Fibroblast of pulmonary artery (primary cell): ENCODE data around the gene PRKAG3.

Experiments
- DNase-seq: peaks from one replicate; pipeline ENCODE4 v3.0.0-alpha.2; 2010; ENCODE audit warnings: low read depth
- H3K4me3 ChIP-seq: replicated peaks from 2 replicates; pipeline ENCODE4 v1.5.1; 2011; ENCODE audit warnings: low read depth, mild to moderate bottlenecking, control low read depth, low read length, moderate library complexity
- CTCF ChIP-seq: IDR thresholded peaks from 2 replicates; pipeline ENCODE4 v1.5.1; 2011; ENCODE audit warnings: mild to moderate bottlenecking, control low read depth, low read length, inconsistent platforms; ENCODE audit errors: missing control alignments

PRKAG3 gene

GRCh38 chr2:218871345-218872302 is 40.0 kb upstream of the PRKAG3 start:
- no peak for TF ChIP-seq CTCF

GRCh38 chr2:218870984-218871344 is 39.4 kb upstream of the PRKAG3 start:
- no peak for TF ChIP-seq CTCF
- no peak overlapping the region for H3K4me3 ChIP-seq
- no peak for DNase-seq

More at GRCh38 chr2:218871345-218872302, 40.0 kb upstream of the PRKAG3 start:
- no peak overlapping the region for H3K4me3 ChIP-seq
- no peak for DNase-seq

- H3K4me3 ChIP-seq, result no peak overlapping the region
- DNase-seq, result no peak
- TF ChIP-seq CTCF, result no peak
Observed at GRCh38 chr2:218869064-218869463, 37.5 kb upstream of the PRKAG3 start.

GRCh38 chr2:218867900-218868299 is 36.3 kb upstream of the PRKAG3 start:
- no peak for TF ChIP-seq CTCF
- H3K4me3 ChIP-seq, result no peak overlapping the region
- no peak for DNase-seq

GRCh38 chr2:218865999-218866398 is 34.4 kb upstream of the PRKAG3 start:
- no peak overlapping the region for H3K4me3 ChIP-seq
- DNase-seq, result no peak
- no peak for TF ChIP-seq CTCF

DNA sequence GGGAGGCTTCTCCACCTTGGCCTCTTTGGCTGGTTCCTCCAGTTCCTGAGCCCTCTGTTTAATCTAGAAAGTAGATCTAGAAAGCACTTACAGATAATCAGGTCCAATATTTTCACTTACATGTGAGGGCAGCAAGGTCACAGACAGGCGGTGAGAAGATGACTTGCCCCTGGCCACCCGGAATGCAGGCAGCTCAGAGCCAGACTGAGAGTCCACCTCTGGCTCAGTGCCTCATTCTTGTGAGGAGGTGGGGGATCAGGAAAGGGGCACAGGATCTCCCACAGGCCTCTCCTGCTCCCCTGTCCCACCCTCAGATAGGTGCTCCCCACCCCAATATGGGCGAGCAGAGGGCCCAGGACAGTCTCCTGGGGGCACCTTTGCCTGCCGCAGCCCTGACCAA is 33.8 kb upstream of the PRKAG3 start:
- no peak for DNase-seq
- TF ChIP-seq CTCF, result no peak
- no peak overlapping the region for H3K4me3 ChIP-seq

- H3K4me3 ChIP-seq, result no peak overlapping the region
- no peak for TF ChIP-seq CTCF
- DNase-seq, result no peak
Observed at GRCh38 chr2:218863021-218863520, 31.5 kb upstream of the PRKAG3 start.
